NT2/D1 (cell line): ENCODE data around the gene CCND3.
A peak's percentile ranks its signal among the peaks of the same experiment; 100 is the strongest.

Experiments used
- DNase-seq: peaks from one replicate; pipeline ENCODE4 v3.0.0-alpha.2; 2011; ENCODE audit warnings: low read depth, low spot score
- H3K27me3 ChIP-seq: 2 replicates; pipeline ENCODE4 v1.6.0; 2011; ENCODE audit warnings: mild to moderate bottlenecking; ENCODE audit not compliant: insufficient read length, insufficient read depth
- H3K36me3 ChIP-seq: 2 replicates; pipeline ENCODE4 v1.6.1; 2011; ENCODE audit warnings: mild to moderate bottlenecking, low read length, mixed read lengths; ENCODE audit not compliant: insufficient read depth, insufficient read length
- H3K4me1 ChIP-seq: 2 replicates; pipeline ENCODE4 v1.5.1; 2011; ENCODE audit not compliant: insufficient read depth, insufficient read length
- H3K4me3 ChIP-seq: 2 replicates; pipeline ENCODE4 v1.5.1; 2011; ENCODE audit warnings: low read depth; ENCODE audit not compliant: insufficient read length
- H3K9ac ChIP-seq: 2 replicates; pipeline ENCODE4 v1.6.0; 2011; ENCODE audit warnings: low read depth; ENCODE audit not compliant: insufficient read length
- H3K9me3 ChIP-seq: 2 replicates; pipeline ENCODE4 v1.5.1; 2011; ENCODE audit warnings: mild to moderate bottlenecking, low read length; ENCODE audit not compliant: insufficient read depth
- SUZ12 ChIP-seq: IDR thresholded peaks from 2 replicates; pipeline ENCODE4 v1.6.1; 2011; ENCODE audit not compliant: insufficient read length, insufficient read depth; ENCODE audit errors: extremely low read depth
- YY1 ChIP-seq: IDR thresholded peaks from 2 replicates; pipeline ENCODE4 v1.6.1; 2011; ENCODE audit not compliant: insufficient read length, insufficient read depth
- ZNF274 ChIP-seq: IDR thresholded peaks from 2 replicates; pipeline ENCODE4 v1.6.1; 2011; ENCODE audit warnings: mild to moderate bottlenecking, low read depth, low read length

CCND3 gene

GRCh38 chr6:41941280-41942066 lies at the start of gene CCND3:
TSS of gene CCND3 (minus strand) at chr6:41941808. CDS start at chr6:41941649, 159 bp downstream.
- peaks cover 22% of the 10 kb centered on the region for H3K36me3 ChIP-seq
- no peak for TF ChIP-seq YY1
- TF ChIP-seq SUZ12, result no peak
- no peak for TF ChIP-seq ZNF274

DNA sequence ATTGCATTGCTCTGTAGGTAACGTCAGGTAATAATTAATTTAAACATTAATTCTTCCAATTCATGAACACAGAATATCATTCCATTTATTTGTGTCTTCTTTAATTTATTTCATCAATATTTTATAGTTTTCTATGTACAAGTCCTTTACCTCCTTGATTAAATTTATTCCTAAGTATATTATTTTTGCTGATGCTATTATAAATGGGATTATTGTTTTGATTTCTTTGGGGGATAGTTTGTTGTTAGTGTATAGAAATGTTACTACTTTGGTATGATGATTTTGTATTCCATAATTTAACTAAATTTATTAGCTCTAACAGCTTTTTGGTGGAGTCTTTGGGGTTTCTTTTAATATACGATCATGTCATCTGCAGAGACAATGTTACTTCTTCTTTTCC lies 44.7 kb upstream of the CCND3 start:
- no peaks in the 10 kb centered on the region for H3K9me3 ChIP-seq
- no peak overlapping the region for H3K4me3 ChIP-seq
- no peak overlapping the region for H3K9ac ChIP-seq
- H3K27me3 ChIP-seq, result no peaks in the 10 kb centered on the region
- no peaks in the 10 kb centered on the region for H3K36me3 ChIP-seq
- H3K4me1 ChIP-seq, result no peaks in the 10 kb centered on the region
- no peak for TF ChIP-seq SUZ12
- TF ChIP-seq YY1, result no peak
- TF ChIP-seq ZNF274, result no peak
- no peak for DNase-seq

More at GRCh38 chr6:41941280-41942066, at the start of gene CCND3:
- Histone ChIP-seq H3K9ac (peak within 1 kb of the TSS; percentile 92), H3K4me1 (peaks cover 15% of the 10 kb centered on the region), H3K9me3 (no peaks in the 10 kb centered on the region), H3K27me3 (peaks cover 5% of the 10 kb centered on the region), H3K4me3 (peak within 1 kb of the TSS; percentile 91)
- DNase-seq, result no peak

- no peak for TF ChIP-seq SUZ12
- TF ChIP-seq ZNF274, result no peak
- TF ChIP-seq YY1, result no peak
- Histone ChIP-seq H3K27me3 (no peaks in the 10 kb centered on the region), H3K36me3 (no peaks in the 10 kb centered on the region), H3K4me1 (no peaks in the 10 kb centered on the region), H3K9ac (no peak overlapping the region), H3K4me3 (no peak overlapping the region), H3K9me3 (no peaks in the 10 kb centered on the region)
- no peak for DNase-seq
These were observed 43.0 kb upstream of the CCND3 start for GRCh38 chr6:41984623-41985022.

DNA sequence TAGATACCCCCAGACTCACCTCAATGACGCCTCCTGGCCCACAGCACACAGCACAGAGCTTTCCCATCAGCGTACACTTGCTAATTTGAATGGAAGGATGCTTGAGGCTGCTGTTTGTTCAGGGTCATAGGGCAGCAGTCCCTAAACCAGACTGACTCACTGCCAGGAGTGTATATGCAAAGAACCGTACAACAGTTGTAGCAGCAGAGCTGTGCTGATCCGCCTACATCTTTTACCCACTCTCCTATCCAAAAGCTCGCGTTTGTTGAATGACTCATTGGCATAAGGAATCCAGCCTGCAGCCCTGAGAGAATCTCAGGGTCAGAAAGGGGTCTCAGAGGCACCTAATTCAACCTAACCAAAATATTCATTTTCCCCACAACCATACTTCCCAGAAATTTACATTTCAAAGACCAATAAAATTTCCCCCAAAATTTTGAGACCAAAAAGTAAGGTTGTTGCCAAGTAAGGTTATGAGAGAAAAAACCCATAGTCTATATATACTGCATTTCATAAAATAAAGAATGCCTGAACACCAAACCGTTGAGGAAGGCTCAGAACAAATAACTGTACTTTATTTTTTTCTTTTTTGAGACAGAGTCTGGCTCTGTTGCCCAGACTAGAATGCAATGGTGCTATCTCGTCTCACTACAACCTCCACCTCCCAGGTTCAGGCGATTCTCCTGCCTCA lies 35.3 kb upstream of the CCND3 start:
- Histone ChIP-seq H3K36me3 (no peaks in the 10 kb centered on the region), H3K27me3 (no peaks in the 10 kb centered on the region), H3K9ac (no peak overlapping the region), H3K4me3 (no peak overlapping the region), H3K9me3 (no peaks in the 10 kb centered on the region), H3K4me1 (no peaks in the 10 kb centered on the region)
- no peak for TF ChIP-seq ZNF274
- TF ChIP-seq YY1, result no peak
- TF ChIP-seq SUZ12, result no peak
- no peak for DNase-seq

GRCh38 chr6:41975276-41975675 lies 33.7 kb upstream of the CCND3 start:
- Histone ChIP-seq H3K4me1 (no peaks in the 10 kb centered on the region), H3K9ac (no peak overlapping the region)

GRCh38 chr6:41974281-41974825 lies 32.7 kb upstream of the CCND3 start:
- no peaks in the 10 kb centered on the region for H3K27me3 ChIP-seq
- no peak overlapping the region for H3K9ac ChIP-seq
- no peaks in the 10 kb centered on the region for H3K36me3 ChIP-seq
- TF ChIP-seq ZNF274, result no peak
- no peak for TF ChIP-seq YY1
- TF ChIP-seq SUZ12, result no peak
- H3K4me1 ChIP-seq, result no peaks in the 10 kb centered on the region
- no peaks in the 10 kb centered on the region for H3K9me3 ChIP-seq
- DNase-seq, result no peak
- no peak overlapping the region for H3K4me3 ChIP-seq

More at GRCh38 chr6:41975276-41975675, 33.7 kb upstream of the CCND3 start:
- Histone ChIP-seq H3K36me3 (no peaks in the 10 kb centered on the region), H3K9me3 (no peaks in the 10 kb centered on the region), H3K4me3 (no peak overlapping the region), H3K27me3 (no peaks in the 10 kb centered on the region)
- TF ChIP-seq ZNF274, result no peak
- TF ChIP-seq SUZ12, result no peak
- TF ChIP-seq YY1, result no peak
- no peak for DNase-seq

- Histone ChIP-seq H3K27me3 (no peaks in the 10 kb centered on the region), H3K4me3 (no peak overlapping the region), H3K4me1 (no peaks in the 10 kb centered on the region), H3K9ac (no peak overlapping the region), H3K36me3 (no peaks in the 10 kb centered on the region), H3K9me3 (no peaks in the 10 kb centered on the region)
- no peak for TF ChIP-seq SUZ12
- TF ChIP-seq YY1, result no peak
- no peak for TF ChIP-seq ZNF274
- DNase-seq, result no peak
These were observed 31.2 kb upstream of the CCND3 start for GRCh38 chr6:41972826-41973225.
